Suppressor macrophage (primary cell): Measurements from ENCODE around the gene PPP4R2.
"Not testable (repeated sequence)": the region's sequence is repeated elsewhere in the genome, so short reads cannot be mapped to it uniquely, and the experiment has no call there.

ENCODE experiments used
- DNase-seq, 4 experiments: peaks; one replicate each; pipeline ENCODE4 v3.0.0-alpha.2; 2020 to 2022

The PPP4R2 gene

GRCh38 chr3:73026111-73026759 is 29.6 kb downstream of the PPP4R2 start:
- no peak for DNase-seq

GRCh38 chr3:73026760-73027113 is 30.1 kb downstream of the PPP4R2 start:
- no peak for DNase-seq

- DNase-seq: no peak
Observed at GRCh38 chr3:73028803-73029202, 32.2 kb downstream of the PPP4R2 start.

GRCh38 chr3:73029321-73029796 is 32.7 kb downstream of the PPP4R2 start:
- DNase-seq: no peak

GRCh38 chr3:73030073-73030597 is 33.5 kb downstream of the PPP4R2 start:
- DNase-seq: no peak

- DNase-seq: no peak
Observed at GRCh38 chr3:73031573-73032103, 35.0 kb downstream of the PPP4R2 start.

GRCh38 chr3:73036694-73037591 is 40.3 kb downstream of the PPP4R2 start:
- no peak for DNase-seq

- no peak for DNase-seq
Observed at GRCh38 chr3:73041537-73041936, 44.9 kb downstream of the PPP4R2 start.

- no peak for DNase-seq
Observed at GRCh38 chr3:73043414-73043813, 46.8 kb downstream of the PPP4R2 start.

- peak in 3 of 4 experiments; percentile 8 to 37 (median 22) for DNase-seq
Observed at GRCh38 chr3:73045391-73045790, 48.8 kb downstream of the PPP4R2 start.

- DNase-seq: no peak
Observed at GRCh38 chr3:73046195-73046594, 49.6 kb downstream of the PPP4R2 start.

GRCh38 chr3:73049319-73049718 is 52.7 kb downstream of the PPP4R2 start:
- no peak for DNase-seq

GRCh38 chr3:73052857-73053256 is 56.2 kb downstream of the PPP4R2 start:
- DNase-seq: no peak

GRCh38 chr3:73055583-73055982 is 59.0 kb downstream of the PPP4R2 start:
- no peak for DNase-seq

- DNase-seq: peak; percentile 4 to 64 (median 32)
Observed at GRCh38 chr3:73056014-73056844, 59.6 kb downstream of the PPP4R2 start.

- DNase-seq: no peak
Observed at GRCh38 chr3:73056845-73057150, 60.2 kb downstream of the PPP4R2 start.

GRCh38 chr3:73060302-73060723 is 63.7 kb downstream of the PPP4R2 start:
- DNase-seq: no peak

- DNase-seq: no peak
Observed at GRCh38 chr3:73061416-73061815, 64.8 kb downstream of the PPP4R2 start, which contains the start of gene EBLN2. TSS of gene EBLN2 (plus strand) at chr3:73061659. CDS start at chr3:73062082, 423 bp downstream.

- not testable (repeated sequence) for DNase-seq
Observed at GRCh38 chr3:73066243-73066642, 69.6 kb downstream of the PPP4R2 start.

GRCh38 chr3:73068419-73068818 is 71.8 kb downstream of the PPP4R2 start:
- DNase-seq: no peak

GRCh38 chr3:73069187-73069586 is 72.6 kb downstream of the PPP4R2 start:
- no peak for DNase-seq

- DNase-seq: no peak
Observed at GRCh38 chr3:73069775-73070444, 73.3 kb downstream of the PPP4R2 start.
